ENCODE measurements around the gene ARPP19. TPM values are rescaled to one million over a fixed set of nuclear protein-coding genes. Genes with fewer than 3 reads are reported as not detected.
A peak's percentile ranks its signal among the peaks of the same experiment; 100 is the strongest.

Gene ARPP19
- total and polyA plus RNA-seq, 9 of the 15 experiments (the other 6 are each of a cell fraction or from before 2014, with no cell fraction given) = 33.3 to 102 (median 60.5) TPM

DNA sequence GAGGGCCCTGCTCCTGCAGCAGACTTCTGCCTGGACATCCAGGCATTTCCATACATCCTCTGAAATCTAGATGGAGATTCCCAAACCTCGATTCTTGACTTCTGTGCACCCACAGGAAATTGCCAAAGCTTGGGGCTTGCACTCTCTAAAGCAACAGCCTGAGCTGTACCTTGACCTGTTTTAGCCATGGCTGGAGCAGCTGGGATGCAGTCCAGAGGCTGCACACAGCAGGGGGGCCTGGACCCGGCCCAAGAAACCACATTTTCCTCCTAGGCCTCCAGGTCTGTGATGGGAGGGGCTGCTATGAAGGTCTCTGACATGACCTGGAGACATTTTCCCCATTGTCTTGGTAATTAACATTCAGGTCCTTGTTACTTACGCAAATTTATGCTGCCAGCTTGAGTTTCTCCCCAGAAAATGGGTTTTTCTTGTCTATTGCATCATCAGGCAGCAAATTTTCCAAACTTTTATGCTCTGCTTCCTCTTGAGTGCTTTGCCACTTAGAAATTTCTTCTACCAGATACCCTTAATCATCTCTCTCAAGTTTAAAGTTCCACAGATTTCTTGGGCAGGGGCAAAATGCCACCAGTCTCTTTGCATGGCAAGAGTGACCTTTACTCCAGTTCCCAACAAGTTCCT lies 28.3 kb downstream of the ARPP19 start:
- DNase-seq (ENCODE audit: extremely low read depth in 1 of 4, low spot score in 3 of 4) (no peak), ATAC-seq (no peak), FAIRE-seq (no peak)
- 15% methylated on average over 2 of the region's 3 CpGs for WGBS (ENCODE audit: insufficient coverage, low coverage, missing lambda C conversion rate)
- Histone ChIP-seq H4K20me1 (replicated peaks; ENCODE audit: control insufficient read depth, insufficient read depth, low read length) (no peaks in the 10 kb centered on the region), H3K9me3 (replicated peaks; ENCODE audit: control insufficient read depth, insufficient read depth, low read depth, low read length) (no peaks in the 10 kb centered on the region), H3K27ac (ENCODE audit: extremely low read depth, low read depth, low read length) (no peak overlapping the region), H3K4me3 (no peak overlapping the region), H3K4me1 (replicated peaks in 1 of 2; ENCODE audit: control insufficient read depth in 2 of 2, insufficient read depth in 2 of 2, low read length in 2 of 2) (no peaks in the 10 kb centered on the region), H2AFZ (ENCODE audit: low read depth, low read length) (no peak overlapping the region), H3K4me2 (ENCODE audit: insufficient read depth, low read length) (no peak overlapping the region), H3K9ac (ENCODE audit: insufficient read depth in 1 of 2, low read depth in 2 of 2, low read length in 2 of 2) (no peak overlapping the region), H3K27me3 (ENCODE audit: control insufficient read depth in 2 of 2, insufficient read depth in 2 of 2, low read length in 2 of 2) (no peaks in the 10 kb centered on the region), H3K79me2 (ENCODE audit: control insufficient read depth, insufficient read depth, low read length) (no peaks in the 10 kb centered on the region), H3K9me1 (ENCODE audit: control insufficient read depth, insufficient read depth, low read length) (no peaks in the 10 kb centered on the region), H3K36me3 (ENCODE audit: control insufficient read depth, insufficient read depth, low read length) (no peaks in the 10 kb centered on the region)
- in situ Hi-C loops (cut with MboI) = no loop called here
- CTCF ChIA-PET (ENCODE audit: low intra/inter-chr PET ratio) = interaction anchor here (0.6 kb wide), 1 partner anchor 176 kb away, joined by 3 read pairs; no protein-coding TSS in a partner anchor
- intact Hi-C loops (cut with micrococcal nuclease) = no loop called here
- POLR2A ChIA-PET = no interaction called here
- no TSS peak for BruUV-seq (replicated peaks)
- TF ChIP-seq ERF (CRISPR knock-in tag; IDR thresholded peaks at IDR 0.05) (no peak), CREM (IDR thresholded peaks at IDR 0.05; ENCODE audit: low read depth) (no peak), KDM1A (IDR thresholded peaks at IDR 0.05) (no peak), CEBPG (CRISPR knock-in tag; IDR thresholded peaks at IDR 0.05) (no peak), CEBPG (tag; conservative IDR thresholded peaks at IDR 0.05 in 1 of 2, IDR thresholded peaks at IDR 0.05 in 1 of 2) (peak; percentile 54 to 75), HDAC2 (IDR thresholded peaks at IDR 0.05) (no peak), MEF2A (IDR thresholded peaks at IDR 0.05; ENCODE audit: control insufficient read depth, low read depth, low read length) (no peak), GABPB1 (CRISPR knock-in tag; IDR thresholded peaks at IDR 0.05) (no peak), GTF2E2 (tag; IDR thresholded peaks at IDR 0.05) (no peak), PRPF4 (IDR thresholded peaks at IDR 0.05; ENCODE audit: insufficient read depth, low read depth, low read length, poor library complexity, severe bottlenecking) (no peak), ZNF766 (CRISPR knock-in tag; conservative IDR thresholded peaks at IDR 0.05) (no peak), CEBPB (tag; IDR thresholded peaks at IDR 0.05) (peak; percentile 67), SMAD2 (IDR thresholded peaks at IDR 0.05; ENCODE audit: low read depth, low read length) (no peak), HEY1 (CRISPR knock-in tag; IDR thresholded peaks at IDR 0.05; ENCODE audit: borderline replicate concordance) (no peak)
- TF ChIP-seq, protein P1, sequence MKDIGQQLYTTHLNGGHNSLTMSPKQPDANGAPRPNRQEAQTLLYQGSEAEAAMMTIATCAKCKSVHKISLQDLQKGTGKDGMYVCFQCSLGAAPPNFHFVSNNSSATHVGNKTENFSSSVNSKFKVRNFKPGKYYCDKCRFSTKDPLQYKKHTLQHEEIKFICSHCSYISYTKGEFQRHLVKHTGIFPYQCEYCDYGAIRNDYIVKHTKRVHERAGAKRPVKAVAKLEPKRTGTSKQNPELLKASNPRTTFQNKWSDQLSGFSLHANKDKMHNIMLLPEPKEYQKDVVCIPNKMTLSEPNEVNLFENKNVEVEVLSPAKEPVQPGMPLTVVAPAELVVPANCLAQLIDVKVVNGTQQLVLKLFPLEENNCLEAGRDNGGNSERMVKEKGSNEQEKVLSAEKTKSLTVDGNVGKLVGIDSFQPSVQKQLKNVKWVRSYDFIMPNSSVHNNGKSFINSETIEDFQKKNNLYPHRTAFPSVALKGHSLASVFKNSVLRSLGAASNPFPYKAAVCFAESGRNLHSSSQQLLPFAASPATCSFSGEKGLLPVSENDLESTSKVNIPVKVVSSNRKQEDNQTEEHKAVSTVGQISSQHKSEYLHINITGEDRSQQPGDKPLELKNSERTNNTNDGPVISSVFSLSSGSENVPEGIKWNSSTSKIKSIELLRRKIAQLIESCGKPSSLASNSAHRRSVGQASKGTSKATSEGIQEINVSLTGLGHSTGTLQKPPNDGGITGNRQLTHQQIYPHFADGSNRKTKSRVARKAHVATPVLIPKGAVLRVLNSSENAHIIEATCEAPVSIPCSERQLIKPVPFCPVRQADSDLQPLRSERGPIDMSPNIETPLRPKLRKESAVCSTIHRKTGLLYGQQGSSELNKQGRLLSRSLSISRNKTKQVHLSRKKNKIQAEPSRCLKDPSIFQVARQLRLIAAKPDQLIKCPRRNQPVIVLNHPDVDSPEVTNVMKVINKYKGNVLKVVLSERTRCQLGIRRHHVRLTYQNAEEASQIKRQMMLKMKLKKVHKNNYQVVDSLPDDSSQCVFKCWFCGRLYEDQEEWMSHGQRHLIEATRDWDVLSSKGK (CRISPR knock-in tag; IDR thresholded peaks at IDR 0.05) = no peak
- TF ChIP-seq, protein P2, sequence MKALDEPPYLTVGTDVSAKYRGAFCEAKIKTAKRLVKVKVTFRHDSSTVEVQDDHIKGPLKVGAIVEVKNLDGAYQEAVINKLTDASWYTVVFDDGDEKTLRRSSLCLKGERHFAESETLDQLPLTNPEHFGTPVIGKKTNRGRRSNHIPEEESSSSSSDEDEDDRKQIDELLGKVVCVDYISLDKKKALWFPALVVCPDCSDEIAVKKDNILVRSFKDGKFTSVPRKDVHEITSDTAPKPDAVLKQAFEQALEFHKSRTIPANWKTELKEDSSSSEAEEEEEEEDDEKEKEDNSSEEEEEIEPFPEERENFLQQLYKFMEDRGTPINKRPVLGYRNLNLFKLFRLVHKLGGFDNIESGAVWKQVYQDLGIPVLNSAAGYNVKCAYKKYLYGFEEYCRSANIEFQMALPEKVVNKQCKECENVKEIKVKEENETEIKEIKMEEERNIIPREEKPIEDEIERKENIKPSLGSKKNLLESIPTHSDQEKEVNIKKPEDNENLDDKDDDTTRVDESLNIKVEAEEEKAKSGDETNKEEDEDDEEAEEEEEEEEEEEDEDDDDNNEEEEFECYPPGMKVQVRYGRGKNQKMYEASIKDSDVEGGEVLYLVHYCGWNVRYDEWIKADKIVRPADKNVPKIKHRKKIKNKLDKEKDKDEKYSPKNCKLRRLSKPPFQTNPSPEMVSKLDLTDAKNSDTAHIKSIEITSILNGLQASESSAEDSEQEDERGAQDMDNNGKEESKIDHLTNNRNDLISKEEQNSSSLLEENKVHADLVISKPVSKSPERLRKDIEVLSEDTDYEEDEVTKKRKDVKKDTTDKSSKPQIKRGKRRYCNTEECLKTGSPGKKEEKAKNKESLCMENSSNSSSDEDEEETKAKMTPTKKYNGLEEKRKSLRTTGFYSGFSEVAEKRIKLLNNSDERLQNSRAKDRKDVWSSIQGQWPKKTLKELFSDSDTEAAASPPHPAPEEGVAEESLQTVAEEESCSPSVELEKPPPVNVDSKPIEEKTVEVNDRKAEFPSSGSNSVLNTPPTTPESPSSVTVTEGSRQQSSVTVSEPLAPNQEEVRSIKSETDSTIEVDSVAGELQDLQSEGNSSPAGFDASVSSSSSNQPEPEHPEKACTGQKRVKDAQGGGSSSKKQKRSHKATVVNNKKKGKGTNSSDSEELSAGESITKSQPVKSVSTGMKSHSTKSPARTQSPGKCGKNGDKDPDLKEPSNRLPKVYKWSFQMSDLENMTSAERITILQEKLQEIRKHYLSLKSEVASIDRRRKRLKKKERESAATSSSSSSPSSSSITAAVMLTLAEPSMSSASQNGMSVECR (CRISPR knock-in tag; IDR thresholded peaks at IDR 0.05) = no peak
